SK-N-SH (cell line): ENCODE measurements around the gene OLAH. TPM values are rescaled to one million over a fixed set of nuclear protein-coding genes. Genes with fewer than 3 reads are reported as not detected.

ENCODE experiments used
- CTCF ChIA-PET: fragments of 300-600, 350-600 bp; formaldehyde crosslinking; extraction: SDS; loops from one replicate; lab custom pipeline; 2021; lab: Yijun Ruan, JAX
- POLR2A ChIA-PET: fragments of 350-600 bp; sonication (Branson Sonifier 250); formaldehyde crosslinking; extraction: SDS; loops from one replicate; lab custom pipeline; 2020; ENCODE audit warnings: antibody characterized with exemption, inconsistent platforms; lab: Yijun Ruan, JAX
- DNase-seq: peaks from one replicate; pipeline ENCODE4 v3.0.0; 2012
- H2AFZ ChIP-seq: fragments of 200-600 bp; sonication (generic); 2 replicates; pipeline ENCODE4 v1.8.1; 2016; ENCODE audit warnings: antibody characterized with exemption, mild to moderate bottlenecking, low read depth
- H3F3A ChIP-seq: fragments of 200-600 bp; sonication (generic); replicated peaks from 2 replicates; pipeline ENCODE3; 2016; ENCODE audit warnings: antibody characterized with exemption, mild to moderate bottlenecking; ENCODE audit not compliant: insufficient read depth
- H3K27ac ChIP-seq, 2 experiments: fragments of 200-500 bp in 1 of 2; fragments of 200-600 bp in 1 of 2; sonication (Bioruptor generic) in 1 of 2; sonication (generic), shearing (Covaris generic) in 1 of 2; 2 replicates each; pipeline versions ENCODE4 v1.5.1 to v1.6.1; 2014 to 2016; ENCODE audit warnings: low read depth in 2 of 2, inconsistent platforms in 1 of 2, low read length in 1 of 2, mild to moderate bottlenecking in 1 of 2, mixed read lengths in 1 of 2
- H3K27me3 ChIP-seq: fragments of 200-600 bp; sonication (generic), shearing (Covaris generic); 2 replicates; pipeline ENCODE4 v1.6.1; 2016; ENCODE audit warnings: mixed run types; ENCODE audit not compliant: insufficient read depth
- H3K36me3 ChIP-seq, 2 experiments: fragments of 200-500 bp in 1 of 2; fragments of 200-600 bp in 1 of 2; sonication (Bioruptor generic) in 1 of 2; sonication (generic) in 1 of 2; replicated peaks in 1 of 2; 2 replicates each; pipeline versions ENCODE3 to v1.5.1; 2014 to 2016; ENCODE audit warnings: low read length in 1 of 2, mild to moderate bottlenecking in 1 of 2; ENCODE audit not compliant: insufficient read depth in 2 of 2, control insufficient read depth in 1 of 2
- H3K4me1 ChIP-seq, 2 experiments: fragments of 200-500 bp in 1 of 2; fragments of 200-600 bp in 1 of 2; sonication (Bioruptor generic) in 1 of 2; sonication (generic), shearing (Covaris generic) in 1 of 2; 2 replicates each; pipeline versions ENCODE4 v1.5.1 to v1.6.1; 2014 to 2016; ENCODE audit warnings: low read depth in 1 of 2, low read length in 1 of 2, mixed run types in 1 of 2; ENCODE audit not compliant: insufficient read depth in 2 of 2, control insufficient read depth in 1 of 2
- H3K4me2 ChIP-seq: fragments of 200-600 bp; sonication (generic), shearing (Covaris generic); 2 replicates; pipeline ENCODE4 v1.6.1; 2017; ENCODE audit warnings: mixed run types
- H3K4me3 ChIP-seq, 2 experiments: fragments of 200-500 bp in 1 of 2; fragments of 200-600 bp in 1 of 2; sonication (Bioruptor generic) in 1 of 2; sonication (generic), shearing (Covaris generic) in 1 of 2; 2 replicates each; pipeline versions ENCODE4 v1.5.1 to v1.8.1; 2014 to 2016; ENCODE audit warnings: low read depth in 2 of 2, inconsistent platforms in 1 of 2, low read length in 1 of 2, mild to moderate bottlenecking in 1 of 2, mixed read lengths in 1 of 2, moderate library complexity in 1 of 2
- H3K79me2 ChIP-seq: fragments of 200-600 bp; sonication (generic); 2 replicates; pipeline ENCODE4 v1.8.1; 2017; ENCODE audit warnings: mild to moderate bottlenecking; ENCODE audit not compliant: insufficient read depth
- H3K9ac ChIP-seq: fragments of 200-600 bp; sonication (generic); 2 replicates; pipeline ENCODE4 v1.6.1; 2017; ENCODE audit warnings: mixed run types
- H3K9me2 ChIP-seq: fragments of 200-600 bp; sonication (generic); 2 replicates; pipeline ENCODE4 v1.6.1; 2017; ENCODE audit warnings: mixed run types
- H3K9me3 ChIP-seq: fragments of 200-600 bp; sonication (generic); 2 replicates; pipeline ENCODE4 v1.6.1; 2017; ENCODE audit warnings: mixed run types, mild to moderate bottlenecking, moderate library complexity
- H4K20me1 ChIP-seq: fragments of 200-600 bp; sonication (generic); 2 replicates; pipeline ENCODE4 v1.6.1; 2017; ENCODE audit warnings: mild to moderate bottlenecking, mixed run types; ENCODE audit not compliant: insufficient read depth
- CHD2 ChIP-seq: fragments of 150-350 bp; IDR thresholded peaks from 2 replicates; pipeline ENCODE4 v1.6.1; 2018; ENCODE audit warnings: low read length; ENCODE audit not compliant: partially characterized antibody
- CTCF ChIP-seq: fragments of 200-600 bp; sonication (generic); IDR thresholded peaks from 2 replicates; pipeline ENCODE4 v1.6.1; 2017; ENCODE audit warnings: antibody characterized with exemption, mild to moderate bottlenecking, moderate library complexity
- ELF1 ChIP-seq: IDR thresholded peaks from 2 replicates; pipeline ENCODE4 v1.4.0; 2012
- FOSL2 ChIP-seq: IDR thresholded peaks from 2 replicates; pipeline ENCODE4 v1.4.0; 2012; ENCODE audit warnings: low read depth, mild to moderate bottlenecking, moderate library complexity, borderline replicate concordance
- FOXM1 ChIP-seq: IDR thresholded peaks from 2 replicates; pipeline ENCODE4 v1.4.0; 2012; ENCODE audit warnings: low read depth, mild to moderate bottlenecking
- GABPA ChIP-seq: IDR thresholded peaks from 2 replicates; pipeline ENCODE4 v1.4.0; 2012; ENCODE audit warnings: low read depth, mild to moderate bottlenecking
- GATA2 ChIP-seq: sonication (generic); formaldehyde crosslinking; IDR thresholded peaks from 2 replicates; pipeline ENCODE4 v1.5.0; 2020; ENCODE audit warnings: mild to moderate bottlenecking, missing genetic modification reagents
- PBX3 ChIP-seq: IDR thresholded peaks from 2 replicates; pipeline ENCODE4; 2012
- POLR2AphosphoS5 ChIP-seq: IDR thresholded peaks from 2 replicates; pipeline ENCODE4 v1.6.1; 2012; ENCODE audit warnings: low read depth, low read length
- RFX5 ChIP-seq: IDR thresholded peaks from 2 replicates; pipeline ENCODE4 v1.6.1; 2012; ENCODE audit warnings: mild to moderate bottlenecking, improper control_type of control experiment, low read length
- RXRA ChIP-seq: IDR thresholded peaks from 2 replicates; pipeline ENCODE4 v1.4.0; 2012; ENCODE audit warnings: low read depth, mild to moderate bottlenecking, borderline replicate concordance
- TAF1 ChIP-seq: IDR thresholded peaks from 2 replicates; pipeline ENCODE4 v1.6.1; 2012; ENCODE audit warnings: low read depth, mild to moderate bottlenecking, low read length, moderate library complexity, borderline replicate concordance
- TEAD4 ChIP-seq: IDR thresholded peaks from 2 replicates; pipeline ENCODE4 v1.4.0; 2012; ENCODE audit warnings: mild to moderate bottlenecking, borderline replicate concordance; ENCODE audit not compliant: insufficient read depth
- ZBTB33 ChIP-seq: IDR thresholded peaks from 2 replicates; pipeline ENCODE4 v1.4.0; 2012; ENCODE audit warnings: low read depth, borderline replicate concordance
- WGBS: methylation state at CpG from one replicate; pipeline ENCODE4 v1.1.6; 2017; ENCODE audit warnings: low lambda C conversion rate; 5-methylcytosine and 5-hydroxymethylcytosine counted together
- polyA plus RNA-seq, 3 experiments: library from polyadenylated mRNA; depleted of rRNA; stranded (reverse); fragments of >200 nt; gene quantifications; 2 replicates each; pipeline ENCODE4 v1.2.3, GENCODE V29; 2012

OLAH gene
- polyA plus RNA-seq, 1 of the 3 experiments (the other 2 are of a cell fraction) = not detected

- no peak for TF ChIP-seq CHD2
- no peak for TF ChIP-seq FOXM1
- no peak for TF ChIP-seq PBX3
Observed at GRCh38 chr10:15113766-15114165, 70.0 kb downstream of the OLAH start (continued).

- peaks cover 0 to under 1% of the 10 kb centered on the region in 2 experiments; a peak in 1 of 4 replicates for H3K4me1 ChIP-seq
- H2AFZ ChIP-seq = no peak overlapping the region
- no peak overlapping the region for H3K27ac ChIP-seq
- H3K9ac ChIP-seq = no peak overlapping the region
- H3K9me3 ChIP-seq = no peaks in the 10 kb centered on the region
- H3K27me3 ChIP-seq = no peaks in the 10 kb centered on the region
- H4K20me1 ChIP-seq = no peaks in the 10 kb centered on the region
- ChIA-PET CTCF (no interaction called here), POLR2A (no interaction called here)
- WGBS = 88% methylated on average over 5 of the region's 5 CpGs
- H3F3A ChIP-seq = no peaks in the 10 kb centered on the region
- peaks cover 41 to 65% of the 10 kb centered on the region in 2 experiments for H3K36me3 ChIP-seq
- no peak overlapping the region for H3K4me2 ChIP-seq
- no peak overlapping the region; a peak in 1 of 4 replicates for H3K4me3 ChIP-seq
- TF ChIP-seq FOXM1 = no peak
- no peak for TF ChIP-seq POLR2AphosphoS5
- TF ChIP-seq GABPA = no peak
- no peak for TF ChIP-seq CHD2
- no peak for TF ChIP-seq ZBTB33
- TF ChIP-seq GATA2 (CRISPR knock-in tag) = no peak
- no peak for TF ChIP-seq TEAD4
- TF ChIP-seq PBX3 = no peak
- no peaks in the 10 kb centered on the region for H3K9me2 ChIP-seq
- peaks cover 5% of the 10 kb centered on the region; the same call in 1 of the 2 replicates for H3K79me2 ChIP-seq
- DNase-seq = no peak
Observed at GRCh38 chr10:15116225-15116624, 72.5 kb downstream of the OLAH start.

GRCh38 chr10:15118615-15119014, 74.9 kb downstream of the OLAH start:
- H2AFZ ChIP-seq = no peak overlapping the region
- POLR2A ChIA-PET = no interaction called here
- TF ChIP-seq PBX3 (no peak), FOSL2 (no peak), RXRA (no peak), ZBTB33 (no peak), CTCF (no peak), TAF1 (no peak), ELF1 (no peak), RFX5 (no peak), FOXM1 (no peak), TEAD4 (no peak)

More at GRCh38 chr10:15118615-15119014, 74.9 kb downstream of the OLAH start:
- H4K20me1 ChIP-seq = no peaks in the 10 kb centered on the region
- 94% methylated on average over 1 of the region's 1 CpG for WGBS
- no peaks in the 10 kb centered on the region for H3K9me2 ChIP-seq
- no peak overlapping the region for H3K27ac ChIP-seq
- no peak overlapping the region for H3K9ac ChIP-seq
- CTCF ChIA-PET = interaction anchor here (2.1 kb wide), 1 partner anchor 13 kb away, joined by 9 read pairs; no protein-coding TSS in a partner anchor
- H3K4me1 ChIP-seq = peaks cover 0 to 14% of the 10 kb centered on the region in 2 experiments; a peak in 2 of 4 replicates
- H3K27me3 ChIP-seq = no peaks in the 10 kb centered on the region
- peaks cover 3% of the 10 kb centered on the region for H3F3A ChIP-seq
- peaks cover 5% of the 10 kb centered on the region; the same call in 1 of the 2 replicates for H3K79me2 ChIP-seq
- no peak overlapping the region for H3K4me2 ChIP-seq
- DNase-seq = no peak
- H3K4me3 ChIP-seq = no peak overlapping the region
- no peaks in the 10 kb centered on the region for H3K9me3 ChIP-seq
- H3K36me3 ChIP-seq = peaks cover 38 to 62% of the 10 kb centered on the region in 2 experiments
